Tongue (tissue), 2 donors: ENCODE measurements around the gene CACNA2D2. TPM values are rescaled to one million over a fixed set of nuclear protein-coding genes. Genes with fewer than 3 reads are reported as not detected.

Source experiments
- DNase-seq: peaks from one replicate; pipeline ENCODE4 v3.0.0-alpha.2; 2015
- total RNA-seq: library from RNA; depleted of rRNA; stranded (reverse); fragments of >200 nt; gene quantifications from one replicate; pipeline ENCODE4 v1.2.3, GENCODE V29; 2014

The CACNA2D2 gene
- total RNA-seq, 1 donor from 2014 or later = 4.3 TPM

GRCh38 chr3:50342813-50343633 is 160.4 kb downstream of the CACNA2D2 start:
- no peak for DNase-seq

- DNase-seq = no peak
Observed at GRCh38 chr3:50341996-50342650, 161.3 kb downstream of the CACNA2D2 start.

GRCh38 chr3:50341537-50341936 is 161.9 kb downstream of the CACNA2D2 start:
- no peak for DNase-seq

GRCh38 chr3:50340448-50341329 is 162.7 kb downstream of the CACNA2D2 start, which contains the start of gene RASSF1:
TSS of gene RASSF1 (minus strand) at chr3:50340836. CDS start at chr3:50340805, 31 bp downstream.
- peak; percentile 80 for DNase-seq

GRCh38 chr3:50340147-50340447 is 163.3 kb downstream of the CACNA2D2 start:
- DNase-seq = no peak

GRCh38 chr3:50339485-50340146 is 163.8 kb downstream of the CACNA2D2 start:
- DNase-seq = no peak

- DNase-seq = no peak
Observed at GRCh38 chr3:50338965-50339364, 164.5 kb downstream of the CACNA2D2 start.

- DNase-seq = peak; percentile 99
Observed at GRCh38 chr3:50337175-50337861, 166.1 kb downstream of the CACNA2D2 start.

GRCh38 chr3:50336452-50337174 is 166.8 kb downstream of the CACNA2D2 start:
- peak; percentile 45 for DNase-seq

- no peak for DNase-seq
Observed at GRCh38 chr3:50334339-50335075, 168.9 kb downstream of the CACNA2D2 start.

GRCh38 chr3:50333744-50334328 is 169.6 kb downstream of the CACNA2D2 start:
- no peak for DNase-seq

- DNase-seq = no peak
Observed at GRCh38 chr3:50331364-50331907, 172.0 kb downstream of the CACNA2D2 start.

- DNase-seq = no peak
Observed at GRCh38 chr3:50330330-50330729, 173.1 kb downstream of the CACNA2D2 start.

- peak; percentile 99 for DNase-seq
Observed at GRCh38 chr3:50327943-50328691, 175.3 kb downstream of the CACNA2D2 start, which contains the start of gene TUSC2. TSS of gene TUSC2 (minus strand) at chr3:50328223. CDS start at chr3:50328099, 124 bp downstream.

- no peak for DNase-seq
Observed at GRCh38 chr3:50327129-50327528, 176.3 kb downstream of the CACNA2D2 start.

GRCh38 chr3:50326182-50326541 is 177.3 kb downstream of the CACNA2D2 start:
- DNase-seq = no peak

GRCh38 chr3:50325497-50326181 is 177.8 kb downstream of the CACNA2D2 start:
- no peak for DNase-seq

- no peak for DNase-seq
Observed at GRCh38 chr3:50325113-50325480, 178.3 kb downstream of the CACNA2D2 start.
